ENCODE data around the gene FOXC1.

Gene FOXC1

GRCh38 chr6:1609648-1610496 is at the start of gene FOXC1:
TSS of gene FOXC1 (plus strand) at chr6:1609915. CDS start at chr6:1610446, 531 bp downstream.
- no peak for FAIRE-seq

- no peak for FAIRE-seq
These were observed 49.2 kb upstream of the FOXC1 start for GRCh38 chr6:1560281-1561058.

GRCh38 chr6:1561355-1561754 is 48.4 kb upstream of the FOXC1 start:
- no peak for FAIRE-seq

GRCh38 chr6:1562171-1562955 is 47.4 kb upstream of the FOXC1 start:
- no peak for FAIRE-seq

- no peak for FAIRE-seq
These were observed 40.3 kb upstream of the FOXC1 start for GRCh38 chr6:1569377-1569776.

- FAIRE-seq, result no peak
These were observed 38.9 kb upstream of the FOXC1 start for GRCh38 chr6:1570848-1571247.

GRCh38 chr6:1572892-1573291 is 36.8 kb upstream of the FOXC1 start:
- FAIRE-seq, result no peak

- no peak for FAIRE-seq
These were observed 35.5 kb upstream of the FOXC1 start for GRCh38 chr6:1574083-1574761.

GRCh38 chr6:1574890-1575209 is 34.9 kb upstream of the FOXC1 start:
- no peak for FAIRE-seq

- no peak for FAIRE-seq
These were observed 34.3 kb upstream of the FOXC1 start for GRCh38 chr6:1575210-1576041.

GRCh38 chr6:1576166-1576565 is 33.5 kb upstream of the FOXC1 start:
- no peak for FAIRE-seq

GRCh38 chr6:1576711-1577110 is 33.0 kb upstream of the FOXC1 start:
- FAIRE-seq, result no peak

GRCh38 chr6:1577146-1577680 is 32.5 kb upstream of the FOXC1 start:
- FAIRE-seq, result no peak

GRCh38 chr6:1577896-1578745 is 31.6 kb upstream of the FOXC1 start:
- FAIRE-seq, result no peak

GRCh38 chr6:1579096-1579495 is 30.6 kb upstream of the FOXC1 start:
- no peak for FAIRE-seq

GRCh38 chr6:1580109-1580508 is 29.6 kb upstream of the FOXC1 start:
- no peak for FAIRE-seq

- no peak for FAIRE-seq
These were observed 29.1 kb upstream of the FOXC1 start for GRCh38 chr6:1580585-1580984.

- FAIRE-seq, result no peak
These were observed 28.4 kb upstream of the FOXC1 start for GRCh38 chr6:1581120-1581991.

- FAIRE-seq, result no peak
These were observed 25.6 kb upstream of the FOXC1 start for GRCh38 chr6:1584146-1584545.

Data from islet of Langerhans (tissue), 1 donor.